ENCODE measurements around the gene NALF2.

The NALF2 gene

GRCh38 chrX:69524781-69525363 lies 20.7 kb downstream of the NALF2 start:
- no peak for DNase-seq

GRCh38 chrX:69530306-69530705 lies 26.2 kb downstream of the NALF2 start:
- DNase-seq: no peak

GRCh38 chrX:69531031-69531755 lies 27.1 kb downstream of the NALF2 start:
- no peak for DNase-seq

- DNase-seq: no peak
Measured at GRCh38 chrX:69535661-69536060, 31.5 kb downstream of the NALF2 start.

- peak in 49 of 58 donors; percentile 1 to 65 (median 21) for DNase-seq
Measured at GRCh38 chrX:69538321-69538876, 34.3 kb downstream of the NALF2 start.

- no peak for DNase-seq
Measured at GRCh38 chrX:69539437-69539836, 35.3 kb downstream of the NALF2 start.

- DNase-seq: no peak
Measured at GRCh38 chrX:69541956-69542355, 37.8 kb downstream of the NALF2 start.

GRCh38 chrX:69543572-69543971 lies 39.4 kb downstream of the NALF2 start:
- no peak for DNase-seq

- DNase-seq: no peak
Measured at GRCh38 chrX:69546417-69546816, 42.3 kb downstream of the NALF2 start.

- no peak for DNase-seq
Measured at GRCh38 chrX:69546978-69547377, 42.9 kb downstream of the NALF2 start.

- no peak for DNase-seq
Measured at GRCh38 chrX:69551421-69552009, 47.4 kb downstream of the NALF2 start.

- no peak for DNase-seq
Measured at GRCh38 chrX:69552512-69552911, 48.4 kb downstream of the NALF2 start.
